ENCODE measurements around the gene MRPS26.

GRCh38 chr20:3070725-3071124 is 24.9 kb downstream of the MRPS26 start:
- TF ChIP-seq CTCF (IDR thresholded peaks at IDR 0.05 in 4 of 5, conservative IDR thresholded peaks at IDR 0.05 in 1 of 5): no peak
- no peak for TF ChIP-seq POLR2A (IDR thresholded peaks at IDR 0.05)
